ENCODE data around the gene SFI1.
A peak's percentile ranks its signal among the peaks of the same experiment; 100 is the strongest.
"Not testable (repeated sequence)": the region's sequence is repeated elsewhere in the genome, so short reads cannot be mapped to it uniquely, and the experiment has no call there.

SFI1 gene

DNA sequence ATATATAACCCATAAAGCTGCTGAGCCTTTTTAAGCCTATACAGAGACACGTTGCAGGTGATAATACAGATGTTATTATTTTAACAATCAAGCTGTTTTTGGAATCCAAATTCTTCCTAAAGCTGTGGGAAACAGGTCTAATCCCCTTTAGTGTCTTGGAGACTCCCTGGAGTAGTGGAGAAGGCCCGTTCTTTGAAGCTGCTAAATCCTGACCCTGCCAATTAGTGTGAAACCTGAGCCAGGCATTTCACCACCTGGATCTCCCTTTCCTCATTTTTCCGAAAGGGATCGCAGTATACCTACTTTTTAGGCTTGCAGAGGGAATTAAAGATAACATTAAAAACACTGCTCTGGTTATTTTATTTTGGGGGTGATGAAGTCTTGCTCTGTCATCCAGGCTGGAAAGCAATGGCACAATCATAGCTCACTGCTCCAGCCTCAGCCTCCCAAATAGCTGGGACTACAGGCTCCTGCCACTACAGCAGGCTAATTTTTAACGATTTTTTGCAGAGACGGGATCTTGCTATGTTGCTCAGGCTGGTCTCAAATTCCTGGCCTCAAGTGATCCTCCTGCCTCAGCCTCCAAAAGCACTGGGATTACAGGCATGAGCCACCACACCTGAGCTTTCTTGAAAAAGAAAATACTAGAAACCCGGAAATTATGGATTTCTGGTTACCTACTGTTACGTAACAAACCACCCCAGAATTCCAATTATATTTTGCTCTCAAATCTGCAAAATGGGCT lies 4.9 kb upstream of the SFI1 start:
- no peak for DNase-seq

GRCh38 chr22:31492151-31492550 lies 4.2 kb upstream of the SFI1 start:
- no peak for DNase-seq

GRCh38 chr22:31493355-31493754 lies 3.0 kb upstream of the SFI1 start:
- DNase-seq, result not testable (repeated sequence)

DNA sequence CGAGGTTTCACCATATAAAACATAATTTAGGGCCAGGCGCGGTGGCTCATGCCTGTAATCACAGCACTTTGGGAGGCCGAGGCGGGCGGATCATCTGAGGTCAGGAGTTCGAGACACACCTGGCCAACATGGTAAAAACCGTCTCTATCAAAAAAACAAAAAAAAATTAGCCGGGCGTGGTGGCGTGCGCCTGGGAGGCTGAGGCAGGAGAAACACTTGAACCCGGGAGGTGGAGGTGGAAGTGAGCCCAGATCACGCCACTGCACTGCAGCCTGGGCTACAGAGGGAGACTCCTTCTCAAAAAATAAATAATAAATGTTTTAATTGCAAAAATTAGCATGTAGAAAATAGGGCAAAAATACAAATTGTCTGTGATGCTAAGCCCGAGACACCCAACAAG lies 993 bp upstream of the SFI1 start:
- no peak for DNase-seq

DNA sequence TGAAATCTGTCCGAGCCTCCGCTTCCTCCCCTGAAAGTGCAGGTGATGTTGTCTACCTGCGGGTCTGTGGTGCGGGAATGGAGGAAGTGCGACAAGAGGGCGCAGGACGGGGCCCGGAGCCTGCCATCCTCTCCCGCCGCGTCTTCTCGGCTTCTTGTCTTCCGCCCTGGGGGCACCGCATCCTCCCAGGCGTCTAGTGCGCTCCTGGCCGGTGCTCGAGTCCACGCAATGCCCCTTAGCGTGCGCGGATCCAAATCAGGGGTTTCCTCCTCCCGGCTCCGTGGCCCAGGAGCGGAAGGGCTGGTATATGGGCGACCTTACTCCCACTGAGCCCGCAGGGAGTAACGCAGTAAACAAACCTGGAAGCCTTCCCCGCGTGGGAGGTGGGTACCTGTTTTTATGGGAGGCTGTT lies 405 bp downstream of the SFI1 start:
- peak; percentile 44 for DNase-seq

GRCh38 chr22:31497148-31497938 lies 1.0 kb downstream of the SFI1 start:
- no peak for DNase-seq

DNA sequence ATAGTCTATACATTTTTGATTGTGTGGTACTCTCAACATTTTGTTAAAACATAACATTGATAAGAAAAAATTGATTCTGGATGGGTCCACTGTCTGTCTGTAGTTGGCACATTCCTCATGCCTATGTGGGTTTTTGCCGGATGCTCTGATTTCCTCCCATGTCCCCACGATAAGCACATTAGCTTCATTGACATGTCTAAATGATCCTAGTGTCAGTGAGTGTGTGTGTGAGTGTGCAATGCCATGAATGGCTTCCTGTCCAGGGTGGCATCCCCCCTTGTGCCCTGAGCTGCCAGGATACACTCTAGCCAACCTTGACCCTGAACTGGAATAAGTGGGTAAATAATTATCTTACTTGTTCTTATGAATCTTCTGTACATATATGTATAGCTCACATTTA lies 5.4 kb downstream of the SFI1 start:
- DNase-seq, result no peak

GRCh38 chr22:31503211-31503964 lies 7.1 kb downstream of the SFI1 start:
- DNase-seq, result no peak

- DNase-seq, result no peak
Measured at GRCh38 chr22:31504282-31504681, 7.9 kb downstream of the SFI1 start.

GRCh38 chr22:31507517-31507916 lies 11.2 kb downstream of the SFI1 start:
- not testable (repeated sequence) for DNase-seq

DNA sequence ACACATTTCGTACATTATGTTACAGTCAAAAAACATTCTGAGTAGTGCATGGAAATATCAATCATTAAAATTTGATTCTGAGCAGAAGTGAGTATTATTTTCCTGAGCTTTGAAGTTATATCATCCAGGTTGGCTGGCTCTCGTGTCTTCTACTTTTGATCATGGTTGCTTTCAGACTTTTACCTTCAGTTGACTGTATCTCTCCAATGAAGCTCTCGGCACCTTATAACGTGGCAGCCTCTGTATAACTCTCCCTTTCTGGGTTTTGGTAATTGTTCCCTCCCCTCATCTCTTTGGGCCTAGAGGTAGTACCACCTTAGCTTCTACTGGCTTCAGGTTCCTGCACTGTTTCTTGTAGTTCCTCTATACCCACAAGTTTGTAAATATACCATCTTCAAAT lies 12.2 kb downstream of the SFI1 start:
- no peak for DNase-seq

- no peak for DNase-seq
Measured at GRCh38 chr22:31509061-31509762, 12.9 kb downstream of the SFI1 start.

GRCh38 chr22:31520051-31520450 lies 23.7 kb downstream of the SFI1 start:
- no peak for DNase-seq

DNA sequence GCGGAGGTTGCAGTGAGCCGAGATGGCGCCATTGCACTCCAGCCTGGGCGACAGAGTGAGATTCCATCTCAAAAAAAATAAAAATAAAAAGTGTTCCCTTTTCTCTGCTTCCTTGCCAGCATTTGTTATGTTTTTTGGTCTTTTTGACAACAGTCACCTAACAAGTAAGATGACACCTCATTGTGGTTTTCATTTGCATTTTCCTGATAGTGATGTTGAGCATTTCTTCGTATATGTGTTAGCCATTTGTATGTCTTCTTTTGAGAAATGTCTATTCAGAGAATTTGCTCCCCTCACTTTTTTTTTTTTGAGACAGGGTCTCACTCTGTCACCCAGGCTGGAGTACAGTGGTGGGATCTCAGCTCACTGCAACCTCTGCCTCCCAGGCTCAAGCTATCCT lies 27.8 kb downstream of the SFI1 start:
- DNase-seq, result not testable (repeated sequence)

DNA sequence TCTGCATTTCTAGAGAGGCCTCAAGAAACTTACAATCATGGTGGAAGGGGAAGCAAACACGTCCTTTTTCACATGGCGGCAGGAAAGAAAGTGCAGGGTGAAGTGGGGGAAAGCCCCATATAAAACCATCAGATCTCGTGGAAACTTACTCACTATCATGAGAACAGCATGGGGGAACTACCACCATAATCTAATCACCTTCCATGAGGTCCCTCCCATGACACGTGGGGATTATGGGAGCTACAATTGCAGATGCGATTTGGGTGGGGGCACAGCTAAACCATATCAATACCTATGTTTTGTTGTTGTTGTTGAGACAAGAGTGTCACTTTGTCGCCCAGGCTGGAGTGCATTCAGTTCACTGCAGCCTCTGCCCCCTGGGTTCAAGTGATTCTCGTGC lies 29.9 kb downstream of the SFI1 start:
- DNase-seq, result peak; percentile 33

DNA sequence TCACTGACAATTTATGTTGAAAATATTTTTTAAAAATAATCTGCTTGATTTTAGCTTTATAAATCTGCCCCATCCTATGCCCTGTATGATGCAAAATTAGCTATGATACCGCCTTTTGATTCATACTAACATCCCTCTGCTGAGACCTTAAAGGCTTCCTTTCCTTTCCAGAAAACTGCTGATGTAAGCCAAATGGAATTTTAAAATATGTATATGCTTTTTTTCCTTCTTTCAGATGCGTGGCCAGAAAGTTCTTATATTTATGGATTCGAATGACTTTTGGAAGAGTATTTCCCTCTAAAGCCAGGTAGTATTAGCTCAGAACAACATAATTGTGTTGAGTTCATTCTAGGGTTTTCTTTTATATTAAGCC lies 34.5 kb downstream of the SFI1 start:
- DNase-seq, result no peak

- no peak for DNase-seq
Measured at GRCh38 chr22:31532060-31532459, 35.7 kb downstream of the SFI1 start.

- no peak for DNase-seq
Measured at GRCh38 chr22:31533374-31533773, 37.0 kb downstream of the SFI1 start.

- peak; percentile 15 for DNase-seq
Measured at GRCh38 chr22:31537019-31537535, 40.7 kb downstream of the SFI1 start.

DNA sequence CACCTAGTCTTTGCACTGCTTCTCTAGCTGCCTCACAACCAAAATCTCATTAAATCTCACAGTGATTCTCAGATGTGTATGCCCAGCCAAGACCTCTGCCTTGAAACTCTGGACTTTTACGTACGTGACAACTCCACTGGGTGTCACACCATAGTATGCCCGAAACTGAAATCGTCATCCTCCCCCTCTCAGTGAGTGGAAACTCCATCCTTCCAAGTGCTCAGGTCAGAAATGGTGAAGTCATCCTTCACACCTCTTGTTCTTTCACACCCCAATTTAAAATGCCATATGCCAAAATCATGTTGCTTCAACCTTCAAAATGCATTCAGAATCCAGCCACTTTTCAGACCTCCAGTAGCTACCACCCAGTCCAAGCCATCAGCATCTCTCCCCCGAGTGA lies 42.5 kb downstream of the SFI1 start:
- DNase-seq, result no peak

DNA sequence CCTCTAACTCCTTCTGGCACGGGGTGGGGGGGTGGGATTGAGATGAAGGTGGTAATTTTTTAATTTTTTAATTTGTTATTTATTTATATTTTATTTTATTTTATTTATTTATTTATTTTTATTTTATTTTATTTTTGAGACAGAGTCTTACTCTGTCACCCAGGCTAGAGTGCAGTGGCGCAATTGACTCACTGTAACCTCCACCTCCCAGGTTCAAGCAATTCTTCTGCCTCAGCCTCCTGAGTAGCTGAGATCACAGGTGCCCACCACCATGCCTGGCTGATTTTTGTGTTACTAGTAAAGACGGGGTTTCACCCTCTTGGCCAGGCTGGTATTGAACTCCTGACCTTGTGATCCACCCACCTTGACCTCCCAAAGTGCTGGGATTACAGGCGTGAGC lies 43.8 kb downstream of the SFI1 start:
- DNase-seq, result not testable (repeated sequence)

GRCh38 chr22:31540966-31541365 lies 44.6 kb downstream of the SFI1 start:
- DNase-seq, result no peak

Data from stimulated activated CD4-positive, alpha-beta T cell treated with anti-CD3 and anti-CD28 coated beads, Interleukin-4, amount 100 ng/mL, for 1 hour (primary cell).